Stimulated activated CD8-positive, alpha-beta memory T cell treated with anti-CD3 and anti-CD28 coated beads, Interleukin-7, amount 100 ng/mL, for 24 hours (primary cell): ENCODE measurements around the gene NEBL.
"Not testable (repeated sequence)": the region's sequence is repeated elsewhere in the genome, so short reads cannot be mapped to it uniquely, and the experiment has no call there.

Experiments used
- DNase-seq: peaks from one replicate; pipeline ENCODE4 v3.0.0-alpha.2; 2020; ENCODE audit warnings: low read depth

NEBL gene, protein sequence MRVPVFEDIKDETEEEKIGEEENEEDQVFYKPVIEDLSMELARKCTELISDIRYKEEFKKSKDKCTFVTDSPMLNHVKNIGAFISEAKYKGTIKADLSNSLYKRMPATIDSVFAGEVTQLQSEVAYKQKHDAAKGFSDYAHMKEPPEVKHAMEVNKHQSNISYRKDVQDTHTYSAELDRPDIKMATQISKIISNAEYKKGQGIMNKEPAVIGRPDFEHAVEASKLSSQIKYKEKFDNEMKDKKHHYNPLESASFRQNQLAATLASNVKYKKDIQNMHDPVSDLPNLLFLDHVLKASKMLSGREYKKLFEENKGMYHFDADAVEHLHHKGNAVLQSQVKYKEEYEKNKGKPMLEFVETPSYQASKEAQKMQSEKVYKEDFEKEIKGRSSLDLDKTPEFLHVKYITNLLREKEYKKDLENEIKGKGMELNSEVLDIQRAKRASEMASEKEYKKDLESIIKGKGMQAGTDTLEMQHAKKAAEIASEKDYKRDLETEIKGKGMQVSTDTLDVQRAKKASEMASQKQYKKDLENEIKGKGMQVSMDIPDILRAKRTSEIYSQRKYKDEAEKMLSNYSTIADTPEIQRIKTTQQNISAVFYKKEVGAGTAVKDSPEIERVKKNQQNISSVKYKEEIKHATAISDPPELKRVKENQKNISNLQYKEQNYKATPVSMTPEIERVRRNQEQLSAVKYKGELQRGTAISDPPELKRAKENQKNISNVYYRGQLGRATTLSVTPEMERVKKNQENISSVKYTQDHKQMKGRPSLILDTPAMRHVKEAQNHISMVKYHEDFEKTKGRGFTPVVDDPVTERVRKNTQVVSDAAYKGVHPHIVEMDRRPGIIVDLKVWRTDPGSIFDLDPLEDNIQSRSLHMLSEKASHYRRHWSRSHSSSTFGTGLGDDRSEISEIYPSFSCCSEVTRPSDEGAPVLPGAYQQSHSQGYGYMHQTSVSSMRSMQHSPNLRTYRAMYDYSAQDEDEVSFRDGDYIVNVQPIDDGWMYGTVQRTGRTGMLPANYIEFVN

DNA sequence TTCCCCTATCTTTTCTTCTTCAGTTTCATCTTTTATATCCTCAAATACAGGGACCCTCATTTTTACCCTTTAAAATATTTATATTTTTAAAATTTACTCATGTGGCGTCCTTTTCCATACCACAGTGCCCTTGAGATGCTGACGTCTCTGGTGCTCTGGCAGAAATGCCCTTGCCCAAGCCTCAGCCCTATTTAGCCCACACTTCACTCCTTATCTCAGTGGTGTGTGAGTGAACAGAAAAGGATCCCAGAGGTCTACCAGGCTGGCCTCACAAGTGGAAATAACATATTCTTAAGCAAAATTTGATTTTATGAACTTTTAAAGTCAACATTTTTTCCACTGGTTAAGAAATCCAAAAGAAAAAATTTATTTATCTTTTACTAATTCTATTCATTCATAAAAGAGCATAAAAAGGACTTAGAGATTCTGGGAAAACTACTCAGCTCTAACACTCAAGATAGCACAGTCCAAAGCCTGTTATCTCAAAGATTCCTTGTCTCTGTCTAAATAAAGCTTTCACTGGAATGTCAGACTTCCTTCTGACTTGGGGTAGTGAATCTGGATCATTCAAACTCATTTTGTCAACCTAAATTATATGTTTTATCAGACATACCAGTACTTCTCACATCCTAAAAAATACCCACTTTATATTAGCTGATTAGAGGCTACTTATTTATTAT, at the start of gene NEBL:
NEBL (minus strand) TSS at position 166 of the 680 bp plus-strand sequence; CDS start at position 60, 106 bp downstream.
- no peak for DNase-seq

DNA sequence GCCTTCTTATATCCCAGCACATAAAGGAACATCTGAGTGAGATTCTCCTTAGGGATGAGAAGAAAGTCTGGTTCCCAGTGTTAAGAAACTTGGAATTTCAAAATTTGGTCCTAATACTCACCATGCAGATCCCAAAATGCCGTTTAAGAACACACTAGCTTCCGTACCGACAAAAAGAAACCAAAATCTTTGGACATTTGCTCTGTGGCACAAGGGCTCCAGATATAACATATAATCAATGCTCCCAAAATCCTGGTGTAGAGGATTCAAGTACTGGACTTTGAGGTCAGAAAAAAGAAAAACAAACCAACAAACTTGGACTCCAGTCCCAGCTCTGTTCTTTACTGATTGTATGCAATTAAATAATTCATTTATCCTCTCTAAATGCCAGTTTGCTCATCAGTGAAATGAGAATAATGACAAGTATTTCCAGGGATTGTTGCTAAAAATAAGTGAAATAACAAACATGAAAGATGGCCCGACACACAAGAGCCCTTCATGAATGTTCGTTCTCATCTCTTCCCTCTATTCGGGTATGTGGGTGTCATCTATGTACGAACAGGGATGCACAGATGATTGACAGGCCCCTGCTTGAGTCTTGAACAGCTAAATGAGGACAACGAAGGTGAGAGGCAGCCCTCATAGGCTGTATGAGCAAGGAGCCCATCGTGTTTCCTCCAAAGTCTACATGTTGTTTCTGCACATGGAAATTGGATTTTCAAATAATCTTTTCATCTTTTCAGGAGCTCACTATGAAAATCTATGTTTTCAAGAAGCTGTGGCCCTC, 48.6 kb upstream of the NEBL start:
- DNase-seq: no peak

DNA sequence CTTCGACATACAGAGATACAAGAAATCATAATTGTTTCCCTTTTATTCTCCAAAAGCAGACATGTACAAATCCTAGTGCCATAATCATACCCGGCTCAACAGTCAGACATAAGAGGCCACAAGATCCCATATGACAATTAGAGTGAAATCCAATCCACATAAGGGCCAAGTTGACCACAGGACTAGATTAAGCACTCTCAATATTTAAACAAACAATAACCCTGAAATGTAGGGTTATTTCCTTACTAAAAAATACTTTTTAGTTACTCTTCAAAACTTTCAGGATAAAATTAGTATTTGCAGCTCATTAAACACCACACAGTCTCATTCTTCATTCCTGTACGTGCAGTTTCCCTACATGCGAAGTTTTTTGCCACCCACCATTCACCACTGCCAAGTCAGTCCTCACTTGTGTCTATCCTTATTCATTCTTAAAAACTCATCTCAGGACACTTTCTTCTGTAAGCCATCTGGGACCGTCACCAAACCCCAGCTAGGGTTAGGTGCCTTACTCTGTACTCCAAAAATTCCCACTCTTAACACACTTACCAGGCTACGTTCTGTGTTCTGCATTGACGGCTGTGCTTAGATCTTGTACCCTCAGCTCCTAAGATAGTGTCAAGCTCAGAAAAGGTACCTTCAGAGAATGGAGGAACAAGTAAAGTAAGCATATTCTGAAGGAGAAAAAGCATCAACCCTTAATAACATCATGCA, 47.8 kb upstream of the NEBL start:
- no peak for DNase-seq

DNA sequence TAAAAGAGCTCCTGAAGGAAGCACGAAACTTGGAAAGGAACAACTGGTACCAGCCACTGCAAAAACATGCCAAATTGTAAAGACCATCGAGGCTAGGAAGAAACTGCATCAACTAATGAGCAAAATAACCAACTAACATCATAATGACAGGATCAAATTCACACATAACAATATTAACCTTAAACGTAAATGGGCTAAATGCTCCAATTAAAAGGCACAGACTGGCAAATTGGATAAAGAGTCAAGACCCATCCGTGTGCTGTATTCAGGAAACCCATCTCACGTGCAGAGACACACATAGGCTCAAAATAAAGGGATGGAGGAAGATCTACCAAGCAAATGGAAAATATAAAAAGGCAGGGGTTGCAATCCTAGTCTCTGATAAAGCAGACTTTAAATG, 42.3 kb upstream of the NEBL start:
- DNase-seq: not testable (repeated sequence)

DNA sequence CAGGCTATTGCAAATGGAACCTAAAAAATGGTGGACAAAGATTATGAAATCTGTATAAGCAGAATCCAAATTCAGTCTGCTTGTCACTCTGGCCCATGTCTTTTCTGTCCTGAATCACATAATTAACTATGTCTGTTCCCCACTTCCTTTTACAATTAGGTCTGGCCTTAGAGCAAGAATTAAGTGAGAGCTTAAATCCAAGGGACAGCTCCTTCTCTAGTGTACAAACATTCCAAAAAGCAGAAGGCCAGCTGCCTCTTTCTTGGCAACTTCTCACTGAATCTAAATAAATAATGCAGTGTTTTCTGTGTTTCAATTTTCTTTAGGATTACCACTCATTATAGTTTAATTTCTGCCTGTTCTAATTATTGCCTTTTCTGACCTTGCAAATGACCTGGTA, 39.3 kb upstream of the NEBL start:
- DNase-seq: no peak

DNA sequence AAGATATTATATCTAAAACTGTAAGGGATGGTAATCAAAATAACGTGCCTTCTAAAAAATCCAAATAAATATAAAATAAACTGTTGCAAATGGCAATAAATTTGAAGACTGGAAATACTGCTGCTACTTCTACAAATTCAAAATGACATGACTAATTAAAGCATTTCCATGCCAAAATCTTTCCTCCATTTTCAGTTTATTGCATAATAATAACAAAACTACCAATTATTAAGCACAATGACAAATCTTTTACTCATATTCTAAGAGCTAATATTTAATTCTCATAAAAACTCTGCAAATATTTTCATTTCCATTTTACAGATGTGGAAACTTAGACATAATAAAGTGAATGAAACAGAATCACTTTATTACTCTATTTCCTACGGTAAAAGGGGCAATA, 38.8 kb upstream of the NEBL start:
- no peak for DNase-seq

DNA sequence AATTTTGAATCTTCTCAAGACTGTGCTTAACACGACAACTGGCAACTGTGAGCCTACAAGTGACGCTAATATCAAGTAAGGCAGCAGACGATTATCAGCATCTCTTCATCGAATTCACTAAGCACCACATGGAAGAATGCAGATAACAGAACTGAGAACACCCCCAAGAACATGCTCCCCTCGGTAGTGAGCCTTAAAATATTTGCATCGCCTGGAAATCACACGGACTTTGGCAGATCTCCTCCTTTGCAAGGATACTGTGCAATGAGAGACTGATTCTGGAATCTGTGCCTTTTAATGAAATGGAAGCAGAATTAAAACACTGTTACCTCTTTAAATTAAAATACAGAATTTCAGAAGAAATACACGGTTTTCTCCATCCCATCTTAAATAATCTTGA, 38.2 kb upstream of the NEBL start:
- DNase-seq: no peak

DNA sequence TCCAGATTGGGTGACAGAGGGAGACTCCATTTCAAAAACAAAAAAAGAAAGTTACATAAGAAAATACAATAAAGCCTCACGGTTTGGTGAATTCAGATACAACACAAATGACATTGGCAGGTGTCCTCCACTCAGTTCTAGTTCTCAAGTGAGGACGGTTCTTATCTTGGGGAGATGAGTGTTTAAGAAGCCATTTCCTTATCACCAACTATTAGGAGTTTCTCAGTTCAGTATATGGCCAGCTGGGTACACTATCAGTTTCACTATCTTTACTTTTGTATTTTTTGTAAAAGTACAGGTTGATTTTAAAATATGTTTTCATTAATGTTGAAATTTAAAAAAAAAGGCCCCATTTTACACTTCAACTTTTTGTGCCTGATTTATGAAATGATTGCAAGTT, 36.6 kb upstream of the NEBL start:
- no peak for DNase-seq

DNA sequence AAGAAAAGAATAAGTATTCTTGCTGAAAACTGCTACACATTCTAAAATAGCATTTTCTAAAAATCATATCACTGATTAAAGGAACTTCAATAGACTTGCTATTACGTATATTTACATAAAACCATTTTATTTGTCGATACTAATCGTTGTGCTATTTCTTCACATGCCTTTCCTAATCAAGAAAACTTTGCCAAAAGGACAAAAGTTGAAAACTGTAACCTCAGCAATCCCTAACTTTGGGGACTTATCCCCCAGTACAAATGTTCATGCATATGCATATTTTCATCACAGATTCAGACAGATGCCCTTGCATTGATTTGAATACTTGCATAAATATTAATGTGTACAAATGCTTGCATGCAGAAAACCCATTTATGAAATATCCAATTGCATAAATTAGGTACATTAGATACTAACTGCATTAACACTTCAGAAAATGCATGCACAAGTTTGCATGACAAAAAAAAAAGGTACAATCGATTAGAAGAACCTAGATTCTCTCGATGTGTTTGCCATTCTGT, 35.6 kb upstream of the NEBL start:
- DNase-seq: no peak

DNA sequence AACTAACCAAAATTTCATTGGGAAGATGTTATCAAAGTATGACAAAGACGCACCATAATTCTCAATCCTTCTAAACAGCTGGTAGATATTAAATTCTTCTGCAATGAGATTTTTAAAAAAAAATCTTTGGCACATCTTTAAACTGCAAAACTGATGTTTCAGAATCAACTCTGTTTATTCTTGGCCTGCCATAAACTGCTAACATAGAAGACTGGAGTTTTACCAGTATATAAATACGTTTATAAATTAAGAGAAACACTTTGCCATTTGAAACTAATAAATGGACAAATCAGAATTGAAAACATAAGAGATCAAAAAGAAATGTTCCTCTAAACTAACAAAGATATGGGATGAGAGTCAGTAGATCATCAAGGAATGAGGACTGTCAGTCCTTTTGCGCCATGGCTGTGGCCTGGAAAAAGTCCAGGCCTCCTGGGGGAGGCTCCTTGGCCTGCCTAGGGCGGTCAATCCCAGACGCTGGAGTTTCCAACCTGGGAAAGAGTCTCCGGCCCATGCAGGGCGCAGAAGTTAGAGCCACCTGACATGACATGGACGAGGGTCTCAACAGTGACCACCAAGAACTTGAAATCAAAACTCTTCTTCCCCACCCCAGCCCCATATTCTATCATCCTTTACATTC, 34.2 kb upstream of the NEBL start:
- no peak for DNase-seq

DNA sequence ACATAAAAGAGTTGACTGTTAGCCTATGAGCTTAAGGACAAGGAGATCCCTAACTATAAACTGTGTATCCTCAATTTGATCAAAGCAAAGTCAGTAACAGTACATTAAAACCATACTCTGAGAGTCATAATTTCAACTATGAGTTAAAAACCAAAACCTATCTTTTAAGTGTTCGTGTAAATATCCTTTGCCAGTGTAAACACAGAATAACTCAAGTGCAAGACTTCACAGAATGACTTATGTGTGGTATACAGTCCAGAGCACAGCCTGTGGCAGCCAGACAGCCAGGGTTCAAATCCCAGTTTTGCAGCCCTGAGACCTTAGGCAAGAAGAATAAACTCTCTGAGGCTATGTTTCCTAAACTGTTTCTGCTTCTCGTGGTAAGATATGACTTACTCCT, 30.3 kb upstream of the NEBL start:
- DNase-seq: no peak

DNA sequence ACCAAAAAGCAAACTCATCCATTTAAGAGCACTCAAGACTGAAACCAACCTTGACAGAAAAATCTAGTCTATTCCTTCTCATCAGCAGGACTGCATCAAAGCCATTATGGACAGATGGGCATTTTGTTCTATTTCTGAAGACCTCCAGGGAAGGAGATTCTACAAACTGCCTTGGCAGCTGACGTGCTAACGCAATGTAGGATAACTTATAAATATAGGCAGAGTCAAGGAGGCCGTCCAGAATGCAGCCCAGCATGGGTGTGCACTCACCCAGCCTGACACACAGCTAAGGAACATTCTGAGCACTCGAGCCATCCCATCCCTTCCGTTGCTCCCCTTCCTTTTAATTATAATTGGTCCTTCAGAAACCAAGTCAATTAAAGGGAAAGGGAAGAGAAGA, 25.3 kb upstream of the NEBL start:
- no peak for DNase-seq

DNA sequence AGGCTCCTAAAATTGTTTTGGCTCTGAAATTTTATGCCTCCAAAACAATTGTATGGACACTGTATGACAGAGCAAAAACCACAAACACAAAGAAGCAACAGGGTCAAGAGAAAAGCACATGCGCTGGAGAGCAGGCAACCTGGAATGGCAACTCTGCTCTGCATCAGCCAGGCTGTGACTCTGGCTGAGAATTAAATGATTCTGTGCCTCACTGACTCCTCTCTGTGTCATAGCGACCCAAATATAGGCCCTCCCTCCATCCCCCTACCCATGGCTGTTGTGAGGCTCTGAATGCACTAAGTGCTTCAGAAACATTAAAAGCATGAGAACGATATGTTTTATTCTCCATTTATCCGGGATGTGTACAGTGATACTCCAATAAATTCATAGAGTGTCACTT, 24.9 kb upstream of the NEBL start:
- no peak for DNase-seq

DNA sequence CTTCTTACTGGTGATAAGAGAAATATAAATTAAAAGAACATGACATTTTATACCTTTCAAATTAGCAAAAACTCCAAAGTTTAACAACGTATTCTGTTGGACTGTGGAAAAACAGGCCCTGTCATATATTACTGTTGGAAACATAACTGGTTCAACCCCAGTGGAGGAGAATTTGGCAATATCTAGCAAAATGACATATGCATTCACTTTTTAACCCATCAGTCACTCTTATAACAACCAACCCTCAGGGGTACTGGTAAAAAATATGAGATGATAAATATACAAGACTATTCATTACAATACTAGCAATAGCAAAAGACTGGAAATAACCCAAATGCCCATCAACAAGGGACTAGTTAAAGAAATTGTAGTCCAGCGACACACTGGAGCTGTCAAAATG, 22.9 kb upstream of the NEBL start:
- DNase-seq: no peak

DNA sequence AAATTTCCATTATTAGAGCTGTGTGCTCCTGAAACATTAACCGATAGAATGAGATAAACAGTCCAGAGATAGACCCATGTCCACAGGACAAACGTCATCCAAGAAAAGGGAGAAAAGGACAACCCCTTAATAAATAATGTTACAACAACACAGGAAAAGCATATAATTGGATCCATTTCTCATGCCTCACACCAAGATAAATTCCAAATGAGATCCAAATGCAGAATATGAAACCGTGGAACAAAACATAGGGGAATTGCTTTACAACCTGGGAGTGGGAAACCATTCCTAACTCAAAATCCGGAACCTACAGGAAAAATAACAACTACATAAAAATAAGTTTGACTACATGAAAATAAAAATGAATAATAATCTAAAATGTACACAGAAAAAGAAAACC, 22.4 kb upstream of the NEBL start:
- no peak for DNase-seq

DNA sequence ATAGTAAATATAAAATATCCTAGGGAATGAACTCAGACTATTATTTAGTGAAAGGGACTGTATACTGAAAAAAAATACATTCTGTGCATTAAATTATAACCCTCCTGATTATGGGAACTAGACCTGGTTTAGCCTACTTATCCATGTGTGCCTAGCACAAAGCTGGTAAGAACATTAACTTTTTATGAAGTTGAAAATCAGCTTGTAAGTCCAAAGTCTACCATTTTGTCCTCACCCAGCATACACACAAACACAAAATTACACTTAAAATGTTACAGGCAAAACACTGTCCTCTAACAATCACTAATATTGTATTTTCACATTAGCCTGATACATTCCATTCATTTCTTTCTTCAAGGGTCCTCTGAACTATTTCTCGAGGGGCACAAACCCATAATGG, 19.9 kb upstream of the NEBL start:
- no peak for DNase-seq

DNA sequence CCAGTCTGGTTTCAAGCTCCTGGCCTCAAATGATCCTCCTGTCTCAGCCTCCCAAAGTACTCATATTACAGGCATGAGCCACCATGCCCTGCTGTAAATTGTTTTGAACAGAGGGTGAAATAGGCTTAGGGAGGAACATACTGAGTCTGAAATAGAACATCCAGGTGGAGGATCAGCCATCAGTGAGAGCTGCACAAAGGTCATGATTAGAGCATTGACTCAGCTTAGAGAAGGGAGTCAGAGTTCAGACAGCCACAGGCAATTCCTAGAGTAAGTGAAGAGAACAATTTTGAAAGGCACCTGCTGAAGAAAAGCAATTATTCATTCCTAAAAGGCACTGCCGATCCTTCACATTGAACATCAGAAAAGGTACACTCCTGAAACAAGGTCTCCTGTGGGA, 15.9 kb upstream of the NEBL start:
- no peak for DNase-seq

DNA sequence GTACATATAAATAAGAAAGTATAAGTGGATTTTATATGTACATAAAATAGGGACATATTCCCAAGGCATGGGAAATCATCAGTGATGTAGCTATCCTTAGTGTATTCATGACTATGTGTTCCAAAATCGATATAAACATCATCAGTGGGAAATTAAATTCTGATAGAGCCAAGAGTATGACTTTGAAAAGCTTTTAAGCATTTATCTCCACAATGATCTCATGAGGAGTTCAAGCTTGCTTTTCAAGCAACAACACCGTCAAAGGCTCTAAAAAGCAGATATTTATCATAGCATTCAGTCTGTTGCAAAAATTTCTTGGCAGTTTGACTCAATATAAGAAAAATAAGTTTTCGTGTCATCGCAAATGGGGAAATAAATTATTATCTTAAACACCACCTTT, 14.5 kb upstream of the NEBL start:
- no peak for DNase-seq

DNA sequence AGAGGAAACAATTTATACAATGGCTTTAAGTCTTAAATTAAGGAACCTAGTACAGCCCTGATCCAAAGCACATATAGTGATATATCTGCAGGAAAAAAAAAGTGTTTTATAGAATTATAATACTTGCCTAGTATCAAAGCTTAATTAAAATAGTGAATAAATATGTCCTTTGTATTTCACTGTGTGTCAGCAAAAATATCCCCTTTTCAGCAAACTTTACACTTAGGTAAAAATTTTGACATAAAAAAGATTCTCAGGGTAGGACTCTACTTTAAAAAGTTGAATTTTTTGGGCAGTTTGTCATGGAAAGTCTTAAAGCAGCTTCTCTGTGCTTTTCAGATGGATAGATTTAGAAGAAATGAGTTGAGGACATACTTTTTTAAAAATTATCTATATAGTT, 12.7 kb upstream of the NEBL start:
- DNase-seq: no peak

DNA sequence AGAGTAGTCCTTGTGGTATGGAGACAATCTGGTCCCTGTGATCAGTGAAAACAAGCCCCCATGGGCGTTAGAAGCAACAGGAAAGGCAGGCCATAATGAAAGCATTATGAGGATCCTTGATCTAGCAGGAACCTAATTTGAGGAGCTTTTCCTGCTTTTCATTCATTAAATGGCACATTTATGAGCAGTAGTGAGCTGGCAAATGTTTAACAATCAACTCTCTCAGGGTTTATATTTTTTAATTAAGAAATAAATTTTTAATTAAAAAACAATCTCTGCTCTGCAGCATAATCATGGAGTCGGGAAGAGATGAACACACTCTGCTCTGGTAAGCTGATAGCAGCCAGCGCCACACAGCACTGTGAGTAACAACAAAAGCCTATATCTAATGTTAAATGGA, 11.3 kb upstream of the NEBL start:
- no peak for DNase-seq
